ENCODE data around the gene PMS1.
A peak's percentile ranks its signal among the peaks of the same experiment; 100 is the strongest.
"Not testable (repeated sequence)": the region's sequence is repeated elsewhere in the genome, so short reads cannot be mapped to it uniquely, and the experiment has no call there.

PMS1 gene

DNA sequence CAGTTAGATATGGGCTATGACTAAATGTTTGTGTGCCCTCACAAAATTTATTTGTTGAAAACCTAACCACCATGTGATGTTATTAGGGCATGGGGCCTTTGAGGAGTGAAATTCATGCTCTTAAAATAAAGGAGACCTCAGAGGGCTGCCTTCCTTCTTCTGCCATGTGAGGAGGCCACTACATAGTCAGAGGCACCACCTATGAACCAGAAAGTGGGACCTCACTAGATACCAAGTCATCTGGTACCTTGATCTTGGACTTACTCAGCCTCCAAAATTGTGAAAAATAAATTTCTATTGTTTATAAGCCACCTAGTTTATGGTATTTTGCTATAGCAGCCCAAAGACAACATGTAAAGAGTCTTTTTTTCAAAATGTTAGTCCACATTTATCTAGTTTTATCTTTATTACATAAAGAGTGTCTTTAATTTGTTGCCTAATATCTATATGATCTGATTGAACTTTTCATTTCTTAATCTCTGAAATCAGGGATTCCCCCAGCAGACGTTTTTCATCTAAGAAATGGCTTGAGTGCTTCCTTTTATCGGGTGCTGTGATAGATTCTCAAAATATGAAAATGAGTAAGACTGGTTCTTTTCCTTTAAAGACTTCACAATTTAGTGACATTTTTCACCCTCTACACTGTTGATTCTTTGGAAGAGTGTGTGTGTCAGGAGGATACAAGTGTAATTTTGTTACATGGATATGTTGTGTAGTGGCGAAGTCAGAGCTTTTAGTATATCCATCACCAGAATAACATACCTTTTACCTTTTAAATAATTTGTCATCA, 34.2 kb downstream of the PMS1 start:
- no peak for DNase-seq (ENCODE audit: low read depth in 2 of 2)

DNA sequence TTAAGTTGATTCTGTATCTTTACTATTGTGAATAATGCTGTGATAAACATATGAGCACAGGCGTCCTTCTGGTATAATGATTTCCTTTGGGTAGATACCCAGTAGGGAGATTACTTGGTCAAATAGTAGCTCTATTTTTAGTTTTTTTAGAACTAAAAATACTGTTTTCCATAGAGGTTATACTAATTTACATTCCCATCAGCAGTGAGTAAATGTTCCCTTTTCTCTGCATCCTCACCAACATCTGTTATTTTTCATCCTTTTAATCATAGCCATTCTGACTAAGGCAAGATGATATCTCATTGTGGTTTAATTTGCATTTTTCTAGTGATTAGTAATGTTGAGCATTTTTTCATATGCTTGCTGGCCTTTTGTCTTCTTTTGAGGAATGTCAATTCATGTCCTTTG, 35.1 kb downstream of the PMS1 start:
- peak; percentile 43 to 52 for DNase-seq (ENCODE audit: low read depth in 2 of 2)

DNA sequence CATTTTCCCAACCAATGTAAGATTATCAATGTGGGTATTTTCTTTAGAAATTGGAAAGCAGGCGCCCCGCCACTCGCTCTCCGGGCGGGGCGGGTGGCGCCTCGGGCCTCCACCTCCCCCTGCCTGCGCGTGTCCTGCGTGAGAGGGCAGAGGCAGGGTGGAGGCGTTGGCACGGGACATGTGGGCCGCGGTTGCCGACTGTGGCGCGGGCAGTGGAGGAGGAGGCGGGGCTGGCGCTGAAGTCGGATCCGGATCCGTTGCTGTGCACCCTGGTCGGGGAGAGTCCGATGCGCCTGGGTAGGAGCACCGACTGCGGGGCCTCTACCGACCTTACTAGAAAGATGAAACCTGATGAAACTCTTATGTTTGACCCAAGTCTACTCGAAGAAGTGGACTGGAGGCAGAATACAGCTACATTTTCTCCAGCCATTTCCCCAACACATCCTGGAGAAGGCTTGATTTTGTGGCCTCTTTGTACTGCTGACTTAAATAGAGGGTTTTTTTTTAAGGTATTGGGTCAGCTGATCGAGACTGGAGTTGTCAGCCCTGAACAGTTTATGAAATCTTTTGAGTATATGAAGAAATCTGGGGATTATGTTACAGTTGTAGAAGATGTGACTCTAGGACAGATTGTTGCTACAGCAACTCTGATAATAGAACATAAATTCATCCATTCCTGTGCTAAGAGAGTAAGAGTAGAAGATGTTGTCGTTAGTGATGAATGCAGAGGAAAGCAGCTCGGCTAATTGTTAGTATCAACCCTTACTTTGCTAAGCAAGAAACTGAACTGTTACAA, 37.9 kb downstream of the PMS1 start:
- DNase-seq (ENCODE audit: low read depth in 2 of 2) = peak in 1 of 2 experiments; percentile 25

DNA sequence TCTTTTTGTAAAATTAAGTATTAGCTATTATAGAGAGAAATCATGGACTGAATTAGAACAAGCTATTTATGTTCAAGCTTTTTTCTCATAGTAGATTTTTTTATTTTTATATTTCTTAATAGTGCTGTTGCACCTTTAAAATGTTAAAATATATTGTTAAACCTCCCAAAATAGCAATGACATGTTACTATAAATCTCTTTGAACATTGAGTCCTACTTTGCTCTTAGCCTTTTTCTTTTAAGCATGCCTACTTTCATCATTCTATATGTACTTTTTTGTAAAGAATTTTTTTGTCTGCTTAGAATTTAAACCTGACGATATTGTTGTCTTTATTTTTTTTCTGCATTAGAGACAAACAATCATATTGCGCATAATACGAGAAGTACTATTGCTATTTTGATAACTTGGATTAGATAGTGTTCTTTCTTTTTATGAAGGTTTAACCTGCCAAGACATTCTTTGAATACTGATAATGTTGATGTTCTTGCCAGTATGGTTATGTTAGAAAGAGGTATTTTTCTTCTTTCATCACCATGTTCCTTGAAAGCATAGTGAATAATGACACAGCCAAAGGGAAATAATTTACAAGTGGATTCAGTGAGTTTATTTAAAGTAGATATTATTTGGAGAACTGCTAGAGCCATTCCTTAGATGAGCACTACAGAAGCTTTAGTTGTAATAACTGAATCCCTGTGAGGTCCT, 40.6 kb downstream of the PMS1 start:
- DNase-seq (ENCODE audit: low read depth in 2 of 2) = no peak

DNA sequence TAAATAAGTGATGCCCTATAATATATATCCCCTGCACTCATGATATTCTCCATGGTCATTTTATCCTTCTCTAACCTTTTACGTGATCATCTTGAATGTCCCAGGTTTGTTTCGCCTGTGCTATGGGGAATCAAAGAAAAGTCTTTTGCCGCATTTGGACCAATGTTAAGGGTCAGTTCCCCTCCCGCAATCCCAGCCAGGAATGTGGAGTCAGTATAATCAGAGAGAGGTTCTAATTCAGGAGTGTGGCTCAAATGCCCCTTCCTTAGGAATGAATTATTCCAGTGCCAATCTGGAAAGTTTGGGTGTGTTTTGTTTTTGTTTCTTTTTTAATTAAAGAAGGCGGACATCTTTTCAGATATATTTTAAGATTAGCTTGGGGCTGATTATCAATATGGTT, 41.8 kb downstream of the PMS1 start:
- no peak for DNase-seq (ENCODE audit: low read depth in 2 of 2)

DNA sequence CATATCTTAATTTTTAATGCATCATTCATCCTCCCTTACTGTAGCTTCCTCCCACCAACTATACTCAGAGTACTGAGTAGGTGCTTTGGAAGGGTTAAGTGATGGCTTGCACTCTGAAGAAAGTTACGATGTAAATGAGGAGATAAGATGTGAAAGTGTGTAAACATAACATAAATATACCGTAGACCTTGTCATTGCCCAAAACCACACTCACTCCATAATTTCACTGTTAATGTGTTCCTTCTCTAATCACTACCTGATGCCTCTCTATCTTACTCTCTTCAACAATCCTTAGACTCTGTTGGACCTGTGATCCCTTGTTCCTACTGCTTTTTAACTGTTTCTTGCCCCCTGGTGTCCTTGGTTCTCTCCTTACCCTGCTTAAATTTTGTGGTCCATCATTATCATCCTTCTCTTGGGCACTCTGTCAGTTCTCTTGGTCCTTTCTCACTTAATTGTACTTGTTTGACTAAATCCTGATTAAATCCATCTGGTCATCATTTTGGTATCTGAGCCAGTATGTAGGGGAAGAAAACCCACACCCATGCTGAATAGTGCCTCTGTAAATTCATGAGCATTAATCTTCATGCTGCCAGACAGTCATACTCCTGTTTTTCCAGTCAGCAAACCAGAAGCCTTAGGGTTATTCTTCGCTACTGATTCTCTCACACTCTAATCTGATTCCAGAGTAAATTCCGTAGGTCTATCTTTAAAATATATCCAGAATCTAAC, 45.0 kb downstream of the PMS1 start:
- peak; percentile 66 to 70 for DNase-seq (ENCODE audit: low read depth in 2 of 2)

DNA sequence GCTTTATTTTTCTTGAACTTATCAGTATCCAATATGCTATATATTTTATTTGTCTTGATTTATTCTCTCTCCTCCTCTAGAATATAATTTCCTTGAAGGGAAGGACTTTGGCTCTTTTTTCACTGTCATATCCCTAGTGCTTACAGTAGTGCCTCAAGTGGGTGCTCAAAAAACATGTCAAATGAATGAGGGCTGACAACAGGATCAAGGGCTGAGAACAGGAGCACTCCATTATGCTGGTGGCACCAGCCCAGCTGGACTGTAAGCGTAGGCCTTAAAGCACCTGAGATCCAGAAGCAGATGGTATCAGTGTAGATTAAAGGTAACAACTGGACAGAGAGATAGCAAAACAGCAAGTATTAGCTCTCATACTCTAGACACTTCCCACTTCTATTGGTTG, 46.3 kb downstream of the PMS1 start:
- no peak for DNase-seq (ENCODE audit: low read depth in 2 of 2)

DNA sequence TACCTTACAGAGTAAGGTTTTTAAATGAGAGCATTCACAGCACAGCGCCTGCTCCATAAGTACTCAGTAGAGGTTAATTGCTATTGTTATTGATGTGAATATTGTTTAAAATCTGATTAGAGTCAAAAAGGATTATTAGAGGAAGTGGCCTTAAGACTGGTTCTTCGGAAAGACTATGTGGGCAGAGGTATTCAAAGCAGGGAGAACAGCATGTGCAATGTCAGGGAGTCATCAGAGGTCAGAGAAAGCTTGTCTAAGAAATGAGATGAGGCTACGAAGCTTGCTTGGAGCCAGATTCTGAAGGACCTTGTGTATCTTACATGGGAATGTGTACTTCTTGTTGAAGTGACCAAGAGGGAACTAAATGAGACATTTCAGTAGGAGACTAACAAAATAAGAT, 49.8 kb downstream of the PMS1 start:
- no peak for DNase-seq (ENCODE audit: low read depth in 2 of 2)

DNA sequence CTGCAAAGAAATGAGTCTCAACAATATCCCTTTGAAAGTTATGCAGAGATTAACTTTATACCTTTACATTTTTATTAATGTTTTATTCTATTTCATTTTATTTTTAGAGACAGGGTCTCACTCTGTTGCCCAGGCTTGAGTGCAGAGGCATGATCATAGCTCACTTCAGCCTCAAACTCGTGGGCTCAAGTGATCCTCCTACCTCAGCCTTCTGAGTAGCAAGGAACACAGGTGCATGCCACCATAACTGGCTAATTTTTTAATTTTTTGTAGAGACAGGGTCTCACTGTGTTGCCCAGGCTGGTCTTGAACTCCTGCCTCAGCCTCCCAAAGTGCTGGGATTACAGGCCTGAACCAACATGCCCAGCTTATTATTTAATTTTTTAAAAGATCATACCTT, 50.4 kb downstream of the PMS1 start:
- DNase-seq (ENCODE audit: low read depth in 2 of 2) = not testable (repeated sequence)

DNA sequence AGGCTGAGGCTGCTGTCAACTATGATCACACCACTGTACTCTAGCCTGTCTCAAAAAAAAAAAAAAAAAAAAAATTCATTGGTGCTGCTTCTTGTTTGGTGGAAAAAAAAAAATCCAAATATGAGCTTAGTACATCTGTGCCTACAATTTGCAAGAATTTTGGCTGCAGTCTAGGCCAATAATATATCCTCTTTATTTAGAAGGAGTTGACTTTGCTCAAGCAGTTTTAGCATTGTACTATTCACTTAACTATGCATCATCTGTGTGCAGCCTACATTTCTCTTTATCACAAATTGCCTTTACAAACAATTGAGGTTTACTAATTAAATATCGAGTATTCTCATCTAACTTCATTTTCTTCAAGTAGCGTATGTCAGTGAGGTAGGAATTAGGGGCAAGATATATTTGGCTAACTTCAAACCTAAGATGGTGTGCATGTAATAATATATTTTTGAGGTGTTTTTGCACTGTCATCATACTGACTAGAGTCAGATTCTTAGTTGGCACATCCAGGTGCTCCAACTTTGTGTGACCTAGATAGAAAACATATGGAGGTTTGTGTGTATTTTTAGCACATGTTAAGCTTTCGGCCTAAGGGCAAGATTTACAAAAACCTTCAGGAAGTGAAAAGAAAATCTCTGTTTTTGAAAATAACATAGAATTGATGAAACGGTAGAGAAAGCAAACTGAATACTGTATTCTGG, 51.8 kb downstream of the PMS1 start:
- DNase-seq (ENCODE audit: low read depth in 2 of 2) = no peak

DNA sequence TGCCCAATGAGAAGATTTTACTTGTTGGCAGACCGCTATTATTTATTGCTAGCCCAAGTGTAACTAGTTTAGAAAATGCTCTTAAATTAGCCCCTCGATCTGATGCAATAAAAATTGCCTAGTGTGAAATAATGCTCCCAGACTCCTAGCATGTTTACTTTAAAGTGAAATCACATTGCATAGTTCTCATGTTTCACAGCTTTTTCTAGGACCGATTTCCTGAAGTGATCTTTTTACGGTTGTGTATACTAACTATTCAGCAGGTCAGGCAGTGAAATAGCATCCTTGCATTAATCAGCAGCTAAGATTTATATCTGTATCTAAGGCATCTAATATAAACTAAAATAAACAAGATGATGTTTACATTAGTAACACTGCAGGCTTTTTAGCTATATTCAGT, 52.4 kb downstream of the PMS1 start:
- peak; percentile 82 to 86 for DNase-seq (ENCODE audit: low read depth in 2 of 2)

DNA sequence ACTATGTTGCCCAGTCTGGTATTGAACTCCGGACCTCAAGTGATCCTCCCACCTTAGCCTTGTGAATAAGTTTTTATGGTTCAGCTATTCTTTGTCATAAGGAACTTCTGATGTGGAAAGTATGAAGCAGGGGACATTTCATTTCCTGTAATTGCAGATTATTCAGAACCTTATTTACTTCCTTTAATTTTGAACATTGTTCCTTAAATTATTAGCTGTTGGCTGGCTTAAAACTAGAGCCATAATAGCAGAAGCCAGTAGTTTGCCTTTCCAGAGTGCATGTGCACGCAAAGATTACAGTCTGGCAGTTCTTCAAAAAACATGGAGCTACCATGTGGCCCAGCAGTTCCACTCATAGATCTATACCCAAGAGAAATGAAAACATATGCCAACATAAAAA, 53.1 kb downstream of the PMS1 start:
- DNase-seq (ENCODE audit: low read depth in 2 of 2) = no peak

DNA sequence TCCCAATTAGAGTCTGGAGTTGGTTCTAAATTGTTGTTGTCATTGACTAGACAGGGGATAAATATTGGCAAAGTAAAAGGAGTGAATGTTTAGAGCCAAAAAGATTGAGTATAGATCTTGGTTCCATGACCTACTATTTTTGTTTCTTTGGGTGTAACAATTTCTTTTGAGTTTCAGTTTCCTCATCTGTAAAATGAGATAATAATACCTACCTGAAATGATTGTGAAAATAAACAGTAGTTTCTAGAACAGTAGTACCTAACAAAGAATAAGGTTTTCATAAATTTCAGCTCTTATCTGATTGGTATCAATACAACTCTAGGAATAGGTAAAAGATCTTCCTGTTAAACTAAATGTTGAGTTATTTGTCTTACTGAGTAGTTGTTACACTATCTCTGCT, 56.8 kb downstream of the PMS1 start:
- no peak for DNase-seq (ENCODE audit: low read depth in 2 of 2)

DNA sequence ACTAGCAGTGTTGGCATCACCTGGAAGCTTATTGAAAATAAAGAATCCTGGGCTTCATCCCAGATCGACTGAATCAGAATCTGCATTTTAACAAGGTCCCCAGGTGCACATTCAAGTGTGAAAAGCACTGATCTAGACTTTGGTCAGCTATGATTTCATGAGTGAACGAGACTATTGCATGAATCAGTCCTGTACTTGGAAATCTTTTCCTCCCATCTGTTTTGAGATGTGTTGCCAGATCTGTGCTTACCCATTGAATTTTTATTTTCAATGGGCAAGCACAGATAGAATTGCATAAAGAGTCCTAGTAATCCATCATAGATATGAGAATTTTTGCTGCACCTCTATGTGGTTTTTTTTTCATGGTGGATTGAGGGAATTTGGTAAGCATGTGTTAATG, 64.0 kb downstream of the PMS1 start:
- DNase-seq (ENCODE audit: low read depth in 2 of 2) = no peak

DNA sequence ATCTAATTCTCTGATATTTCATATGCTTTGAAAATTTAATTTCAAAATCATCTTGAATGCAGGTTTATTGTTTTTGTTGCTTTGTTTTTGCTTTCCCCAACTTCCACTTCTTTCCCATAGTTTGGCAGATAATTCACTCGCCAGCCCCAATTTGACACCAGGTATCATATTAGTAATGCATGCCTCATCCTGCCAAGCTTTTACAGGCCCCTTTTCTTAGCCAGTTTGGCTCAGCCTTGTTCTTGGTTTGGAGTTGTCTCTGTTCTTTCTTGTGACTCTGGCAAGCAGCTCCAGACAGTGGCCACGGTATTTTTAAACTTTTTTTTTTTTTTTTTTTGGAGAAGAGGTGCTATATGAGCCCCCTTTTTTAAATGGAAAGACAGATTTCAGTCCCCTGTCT, 65.3 kb downstream of the PMS1 start:
- no peak for DNase-seq (ENCODE audit: low read depth in 2 of 2)

DNA sequence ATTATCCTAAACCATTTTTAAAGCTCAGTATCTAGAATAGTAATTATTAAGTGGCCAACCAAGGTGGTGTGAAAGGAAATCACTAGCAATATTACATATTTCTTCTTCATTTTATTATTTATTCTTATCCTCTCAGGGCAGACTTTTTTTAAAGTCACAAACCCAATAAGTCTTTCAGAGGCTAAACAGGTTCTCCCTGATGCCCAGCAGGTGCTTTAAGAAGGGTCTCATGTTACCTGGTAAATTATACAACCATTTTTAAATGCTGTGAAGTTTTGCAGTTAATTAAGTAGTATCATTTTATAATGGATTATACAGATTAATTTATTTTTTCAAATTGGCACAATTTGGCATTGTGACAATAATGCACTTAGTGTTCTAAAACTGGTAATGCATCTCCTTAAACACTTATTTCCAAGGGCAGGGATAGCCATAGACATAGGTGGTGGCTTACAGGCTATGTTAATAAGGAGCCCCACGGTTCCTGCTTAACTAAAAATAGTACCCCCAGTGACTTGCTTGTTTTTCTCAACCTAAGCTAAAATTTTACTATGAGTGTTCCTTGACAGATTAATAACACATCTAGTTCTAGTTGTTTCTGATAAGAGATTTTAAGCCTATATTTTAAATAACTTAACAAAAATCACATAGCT, 67.0 kb downstream of the PMS1 start:
- DNase-seq (ENCODE audit: low read depth in 2 of 2) = no peak

DNA sequence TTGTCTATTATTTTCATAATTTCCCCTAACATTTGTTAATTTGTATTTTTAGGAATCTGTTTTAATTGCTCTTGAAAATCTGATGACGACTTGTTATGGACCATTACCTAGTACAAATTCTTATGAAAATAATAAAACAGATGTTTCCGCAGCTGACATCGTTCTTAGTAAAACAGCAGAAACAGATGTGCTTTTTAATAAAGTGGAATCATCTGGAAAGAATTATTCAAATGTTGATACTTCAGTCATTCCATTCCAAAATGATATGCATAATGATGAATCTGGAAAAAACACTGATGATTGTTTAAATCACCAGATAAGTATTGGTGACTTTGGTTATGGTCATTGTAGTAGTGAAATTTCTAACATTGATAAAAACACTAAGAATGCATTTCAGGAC, 69.9 kb downstream of the PMS1 start:
- DNase-seq (ENCODE audit: low read depth in 2 of 2) = peak; percentile 38 to 43

DNA sequence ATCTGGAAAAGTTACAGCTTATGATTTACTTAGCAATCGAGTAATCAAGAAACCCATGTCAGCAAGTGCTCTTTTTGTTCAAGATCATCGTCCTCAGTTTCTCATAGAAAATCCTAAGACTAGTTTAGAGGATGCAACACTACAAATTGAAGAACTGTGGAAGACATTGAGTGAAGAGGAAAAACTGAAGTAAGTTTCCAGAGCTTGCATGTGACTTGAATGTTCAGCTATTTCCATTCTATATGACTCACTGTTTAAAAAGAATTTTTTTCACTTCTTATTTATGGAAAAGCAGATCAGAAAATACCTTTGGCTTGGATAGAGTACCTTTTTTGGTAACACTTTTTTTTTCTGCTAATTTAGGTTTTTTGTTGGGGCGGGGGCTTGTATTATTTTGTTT, 70.7 kb downstream of the PMS1 start:
- DNase-seq (ENCODE audit: low read depth in 2 of 2) = no peak

DNA sequence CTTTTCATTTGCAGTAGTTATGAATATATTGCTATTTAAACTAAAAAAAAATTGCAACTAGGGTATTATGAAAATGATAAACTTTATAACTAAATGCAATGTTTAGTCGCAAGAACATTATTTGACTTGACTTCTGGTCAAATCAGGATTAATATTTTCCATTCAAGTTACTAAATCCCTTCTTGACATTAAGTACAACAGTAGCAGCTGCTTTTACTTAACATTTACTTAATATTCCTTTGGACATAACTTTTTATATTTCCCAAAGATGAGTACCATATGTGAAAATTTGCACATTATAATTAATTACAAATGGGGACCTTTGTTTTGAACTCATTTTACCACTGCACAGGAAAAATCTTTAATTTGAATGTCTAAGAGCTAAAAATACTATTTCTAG, 74.0 kb downstream of the PMS1 start:
- peak in 1 of 2 experiments; percentile 34 for DNase-seq (ENCODE audit: low read depth in 2 of 2)

DNA sequence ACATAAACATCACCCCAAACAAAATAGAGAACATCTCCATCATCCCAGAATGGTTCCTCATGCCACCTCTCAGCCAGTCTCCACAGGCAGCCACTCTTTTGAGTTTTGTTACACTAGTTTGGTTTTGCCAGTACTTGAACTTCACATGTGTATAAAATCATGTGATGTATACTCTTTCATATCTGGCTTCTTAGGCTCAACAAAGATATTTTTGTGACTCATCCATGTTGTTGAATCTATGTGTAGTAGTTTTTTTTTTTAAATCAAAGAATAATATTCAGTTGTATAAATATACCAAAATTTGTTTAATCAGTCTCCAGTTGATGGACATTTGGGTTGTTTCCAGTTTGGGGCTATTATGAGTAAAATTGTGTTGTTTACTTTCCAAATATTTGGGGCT, 75.9 kb downstream of the PMS1 start:
- DNase-seq (ENCODE audit: low read depth in 2 of 2) = no peak

DNA sequence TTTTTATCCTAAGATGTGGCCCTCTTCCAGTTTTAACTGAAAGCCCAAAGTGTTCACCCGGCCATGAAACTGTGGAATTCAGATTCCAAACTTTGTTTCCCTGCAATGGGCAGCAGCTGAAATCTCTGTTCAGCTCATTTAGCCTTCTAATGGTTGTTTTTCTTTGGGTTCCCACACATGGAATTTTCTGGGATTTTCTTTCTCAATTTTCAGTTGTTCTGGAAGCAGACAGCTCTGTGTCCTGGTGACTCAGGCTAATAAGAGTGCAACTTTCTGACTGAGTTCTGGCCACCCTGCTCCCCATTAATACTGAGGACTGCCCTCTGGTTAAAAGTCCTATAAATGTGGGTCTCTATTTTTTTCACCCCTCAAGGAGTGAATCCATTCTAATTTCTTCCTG, 78.5 kb downstream of the PMS1 start:
- no peak for DNase-seq (ENCODE audit: low read depth in 2 of 2)
